ENCODE results near the gene GNGT2. TPM values are rescaled to one million over a fixed set of nuclear protein-coding genes. Genes with fewer than 3 reads are reported as not detected.

The GNGT2 gene
- total RNA-seq, 2 donors from 2014 or later, result 0.56 to 0.94 TPM

- H3K9me3 ChIP-seq, result no peaks in the 10 kb centered on the region
- intact Hi-C loops (cut with DNase I), result no loop called here
These were observed 41.8 kb upstream of the GNGT2 start for GRCh38 chr17:49252148-49252695.

GRCh38 chr17:49249890-49250522 lies 39.6 kb upstream of the GNGT2 start:
- Histone ChIP-seq H3K9me3 (no peaks in the 10 kb centered on the region), H3K4me3 (no peak overlapping the region), H3K27ac (no peak overlapping the region), H3K9ac (ENCODE audit: low read depth in 2 of 2, low read length in 2 of 2) (no peak overlapping the region), H3K4me1 (no peaks in the 10 kb centered on the region), H3K27me3 (no peaks in the 10 kb centered on the region), H3K36me3 (no peaks in the 10 kb centered on the region)
- no peak for DNase-seq
- intact Hi-C loops (cut with DNase I), result no loop called here
- no peak for TF ChIP-seq CTCF (IDR thresholded peaks at IDR 0.05)

More at GRCh38 chr17:49252148-49252695, 41.8 kb upstream of the GNGT2 start:
- DNase-seq, result peak; percentile 21
- TF ChIP-seq CTCF (IDR thresholded peaks at IDR 0.05), result no peak
- H3K27ac ChIP-seq, result no peak overlapping the region
- H3K27me3 ChIP-seq, result no peaks in the 10 kb centered on the region
- H3K9ac ChIP-seq (ENCODE audit: low read depth in 2 of 2, low read length in 2 of 2), result no peak overlapping the region
- no peaks in the 10 kb centered on the region for H3K36me3 ChIP-seq
- no peaks in the 10 kb centered on the region for H3K4me1 ChIP-seq
- H3K4me3 ChIP-seq, result no peak overlapping the region

- H3K36me3 ChIP-seq, result no peaks in the 10 kb centered on the region
- intact Hi-C loops (cut with DNase I), result no loop called here
- H3K4me3 ChIP-seq, result no peak overlapping the region
- H3K9me3 ChIP-seq, result no peaks in the 10 kb centered on the region
- DNase-seq, result no peak
- H3K27me3 ChIP-seq, result no peaks in the 10 kb centered on the region
- no peak for TF ChIP-seq CTCF (IDR thresholded peaks at IDR 0.05)
- H3K4me1 ChIP-seq, result no peaks in the 10 kb centered on the region
- no peak overlapping the region for H3K27ac ChIP-seq
- no peak overlapping the region for H3K9ac ChIP-seq (ENCODE audit: low read depth in 2 of 2, low read length in 2 of 2)
These were observed 39.0 kb upstream of the GNGT2 start for GRCh38 chr17:49249292-49249794.

- Histone ChIP-seq H3K36me3 (no peaks in the 10 kb centered on the region), H3K9ac (ENCODE audit: low read depth in 2 of 2, low read length in 2 of 2) (no peak overlapping the region), H3K27ac (no peak overlapping the region), H3K27me3 (no peaks in the 10 kb centered on the region), H3K9me3 (no peaks in the 10 kb centered on the region), H3K4me1 (no peaks in the 10 kb centered on the region), H3K4me3 (no peak overlapping the region)
- DNase-seq, result no peak
- intact Hi-C loops (cut with DNase I), result no loop called here
- TF ChIP-seq CTCF (IDR thresholded peaks at IDR 0.05), result no peak
These were observed 37.6 kb upstream of the GNGT2 start for GRCh38 chr17:49247944-49248343.

- Histone ChIP-seq H3K27ac (no peak overlapping the region), H3K4me3 (no peak overlapping the region), H3K4me1 (no peaks in the 10 kb centered on the region), H3K9me3 (no peaks in the 10 kb centered on the region), H3K9ac (ENCODE audit: low read depth in 2 of 2, low read length in 2 of 2) (no peak overlapping the region), H3K36me3 (no peaks in the 10 kb centered on the region), H3K27me3 (no peaks in the 10 kb centered on the region)
- no peak for TF ChIP-seq CTCF (IDR thresholded peaks at IDR 0.05)
- intact Hi-C loops (cut with DNase I), result no loop called here
- DNase-seq, result no peak
These were observed 34.5 kb upstream of the GNGT2 start for GRCh38 chr17:49244839-49245238.

Data from colonic mucosa (tissue), 4 donors.